Fibroblast of skin of right biceps (primary cell): Measurements from ENCODE around the gene SULT1C3.
A peak's percentile ranks its signal among the peaks of the same experiment; 100 is the strongest.

Source experiments
- DNase-seq: peaks from one replicate; pipeline ENCODE4 v3.0.0-alpha.2; 2013

The SULT1C3 gene

GRCh38 chr2:108239786-108240185 lies at the start of gene SULT1C3:
TSS of gene SULT1C3 (plus strand) at chr2:108239968. CDS start at chr2:108247195, 7,227 bp downstream.
- DNase-seq, result no peak

GRCh38 chr2:108193251-108193650 lies 46.5 kb upstream of the SULT1C3 start:
- DNase-seq, result no peak

GRCh38 chr2:108194409-108195132 lies 45.2 kb upstream of the SULT1C3 start:
- DNase-seq, result no peak

GRCh38 chr2:108195133-108195439 lies 44.7 kb upstream of the SULT1C3 start:
- DNase-seq, result no peak

- DNase-seq, result peak; percentile 42
Measured at GRCh38 chr2:108199726-108200125, 40.0 kb upstream of the SULT1C3 start.

GRCh38 chr2:108200569-108200968 lies 39.2 kb upstream of the SULT1C3 start:
- no peak for DNase-seq

GRCh38 chr2:108212671-108213070 lies 27.1 kb upstream of the SULT1C3 start:
- no peak for DNase-seq

GRCh38 chr2:108215794-108216211 lies 24.0 kb upstream of the SULT1C3 start:
- peak; percentile 31 for DNase-seq

GRCh38 chr2:108217211-108217610 lies 22.6 kb upstream of the SULT1C3 start:
- DNase-seq, result peak; percentile 6

GRCh38 chr2:108219688-108220087 lies 20.1 kb upstream of the SULT1C3 start:
- DNase-seq, result no peak

- no peak for DNase-seq
Measured at GRCh38 chr2:108220191-108220590, 19.6 kb upstream of the SULT1C3 start.

GRCh38 chr2:108220942-108221541 lies 18.7 kb upstream of the SULT1C3 start:
- no peak for DNase-seq

- DNase-seq, result no peak
Measured at GRCh38 chr2:108222261-108222660, 17.5 kb upstream of the SULT1C3 start.

GRCh38 chr2:108223573-108223972 lies 16.2 kb upstream of the SULT1C3 start:
- no peak for DNase-seq

GRCh38 chr2:108224022-108224421 lies 15.7 kb upstream of the SULT1C3 start:
- DNase-seq, result no peak

- no peak for DNase-seq
Measured at GRCh38 chr2:108226564-108226963, 13.2 kb upstream of the SULT1C3 start.

- no peak for DNase-seq
Measured at GRCh38 chr2:108228006-108228405, 11.8 kb upstream of the SULT1C3 start.

- DNase-seq, result no peak
Measured at GRCh38 chr2:108228537-108228936, 11.2 kb upstream of the SULT1C3 start.

- no peak for DNase-seq
Measured at GRCh38 chr2:108229875-108230274, 9.9 kb upstream of the SULT1C3 start.

GRCh38 chr2:108235577-108235976 lies 4.2 kb upstream of the SULT1C3 start:
- DNase-seq, result no peak

- no peak for DNase-seq
Measured at GRCh38 chr2:108236676-108237335, 3.0 kb upstream of the SULT1C3 start.

- no peak for DNase-seq
Measured at GRCh38 chr2:108240966-108241365, 1.2 kb downstream of the SULT1C3 start.

- DNase-seq, result no peak
Measured at GRCh38 chr2:108243566-108243965, 3.8 kb downstream of the SULT1C3 start.

- DNase-seq, result no peak
Measured at GRCh38 chr2:108244667-108245414, 5.1 kb downstream of the SULT1C3 start.
